ENCODE measurements around the gene NTRK1.
A peak's percentile ranks its signal among the peaks of the same experiment; 100 is the strongest.

The NTRK1 gene

DNA sequence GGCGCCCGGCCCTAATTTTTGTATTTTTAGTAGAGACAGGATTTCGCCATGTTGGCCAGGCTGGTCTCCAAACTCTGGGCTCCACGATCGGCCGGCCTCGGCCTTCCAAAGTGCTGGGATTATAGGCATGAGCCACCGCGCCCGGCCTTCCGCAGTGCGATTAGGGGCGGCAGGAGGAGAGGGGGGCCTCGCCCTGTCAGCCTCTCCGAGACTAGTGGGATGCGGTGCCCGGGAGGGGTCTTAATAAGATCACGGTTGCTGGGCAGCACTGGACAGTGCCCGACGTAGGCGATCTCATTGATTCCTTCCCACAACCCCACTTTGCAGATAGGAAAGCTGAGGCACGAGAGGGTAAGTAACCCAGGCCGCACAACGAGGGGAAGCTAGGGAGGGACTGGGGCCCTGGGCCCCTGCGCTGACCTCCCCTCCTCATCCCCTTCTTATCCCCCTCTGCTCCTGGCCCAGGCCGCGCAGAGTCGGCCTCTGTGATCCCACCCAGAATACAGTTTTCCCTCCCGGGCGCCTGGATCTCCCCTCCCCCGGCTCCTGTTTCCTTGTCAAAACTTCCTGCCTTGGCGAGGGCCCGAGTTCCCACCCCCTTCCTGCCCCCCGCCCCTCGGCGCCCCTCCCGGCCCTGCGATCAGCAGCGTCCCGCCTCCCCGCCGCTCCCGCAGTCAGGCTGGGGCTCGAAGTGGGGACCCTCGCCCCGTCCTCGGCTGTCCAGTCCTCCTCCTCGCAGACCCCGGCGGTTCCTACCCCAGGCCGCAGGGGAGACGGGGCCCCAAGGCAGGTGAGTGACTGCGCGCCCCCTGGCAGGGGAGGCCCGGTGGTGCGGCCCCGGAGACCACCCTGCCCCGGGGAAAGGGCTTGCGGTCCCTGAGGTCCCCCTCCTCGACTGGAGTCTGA lies 32.6 kb downstream of the NTRK1 start, which contains the start of gene PEAR1:
TSS of gene PEAR1 (plus strand) at position 671 of the 906 bp plus-strand sequence. CDS start 10,209 bp downstream, outside the sequence.
- Histone ChIP-seq H3K4me2 (peak within 1 kb of the TSS; percentile 22; the same call in 1 of the 2 replicates), H3K27ac (no peak within 1 kb of the TSS), H3K9ac (no peak within 1 kb of the TSS), H2AFZ (ENCODE audit: low read depth) (no peak within 1 kb of the TSS), H3K36me3 (ENCODE audit: insufficient read depth) (no peaks in the 10 kb centered on the region), H3K27me3 (ENCODE audit: insufficient read depth, low read depth) (peaks cover 87% of the 10 kb centered on the region), H3K4me3 (IDR thresholded peaks at IDR 0.05; ENCODE audit: insufficient read depth, low read depth, low read length) (peak within 1 kb of the TSS; percentile 53), H3K4me1 (ENCODE audit: low read depth, poor library complexity, severe bottlenecking) (peaks cover 6% of the 10 kb centered on the region), H4K20me1 (ENCODE audit: insufficient read depth) (no peaks in the 10 kb centered on the region), H3K79me2 (ENCODE audit: insufficient read depth, low read depth) (no peaks in the 10 kb centered on the region)
- TF ChIP-seq, protein P1, sequence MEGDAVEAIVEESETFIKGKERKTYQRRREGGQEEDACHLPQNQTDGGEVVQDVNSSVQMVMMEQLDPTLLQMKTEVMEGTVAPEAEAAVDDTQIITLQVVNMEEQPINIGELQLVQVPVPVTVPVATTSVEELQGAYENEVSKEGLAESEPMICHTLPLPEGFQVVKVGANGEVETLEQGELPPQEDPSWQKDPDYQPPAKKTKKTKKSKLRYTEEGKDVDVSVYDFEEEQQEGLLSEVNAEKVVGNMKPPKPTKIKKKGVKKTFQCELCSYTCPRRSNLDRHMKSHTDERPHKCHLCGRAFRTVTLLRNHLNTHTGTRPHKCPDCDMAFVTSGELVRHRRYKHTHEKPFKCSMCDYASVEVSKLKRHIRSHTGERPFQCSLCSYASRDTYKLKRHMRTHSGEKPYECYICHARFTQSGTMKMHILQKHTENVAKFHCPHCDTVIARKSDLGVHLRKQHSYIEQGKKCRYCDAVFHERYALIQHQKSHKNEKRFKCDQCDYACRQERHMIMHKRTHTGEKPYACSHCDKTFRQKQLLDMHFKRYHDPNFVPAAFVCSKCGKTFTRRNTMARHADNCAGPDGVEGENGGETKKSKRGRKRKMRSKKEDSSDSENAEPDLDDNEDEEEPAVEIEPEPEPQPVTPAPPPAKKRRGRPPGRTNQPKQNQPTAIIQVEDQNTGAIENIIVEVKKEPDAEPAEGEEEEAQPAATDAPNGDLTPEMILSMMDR (conservative IDR thresholded peaks at IDR 0.05; ENCODE audit: low read depth, low read length), result no peak

- H3K4me3 ChIP-seq (IDR thresholded peaks at IDR 0.05; ENCODE audit: insufficient read depth, low read depth, low read length), result no peak overlapping the region
- no peak overlapping the region for H3K27ac ChIP-seq
- H3K9ac ChIP-seq, result no peak overlapping the region
- TF ChIP-seq, protein P1 (conservative IDR thresholded peaks at IDR 0.05; ENCODE audit: low read depth, low read length), result no peak
- H3K4me1 ChIP-seq (ENCODE audit: low read depth, poor library complexity, severe bottlenecking), result peaks cover 6% of the 10 kb centered on the region
- no peaks in the 10 kb centered on the region for H3K79me2 ChIP-seq (ENCODE audit: insufficient read depth, low read depth)
- no peak overlapping the region for H2AFZ ChIP-seq (ENCODE audit: low read depth)
- H3K4me2 ChIP-seq, result no peak overlapping the region
- H3K27me3 ChIP-seq (ENCODE audit: insufficient read depth, low read depth), result peaks cover 89% of the 10 kb centered on the region
- no peaks in the 10 kb centered on the region for H4K20me1 ChIP-seq (ENCODE audit: insufficient read depth)
- H3K36me3 ChIP-seq (ENCODE audit: insufficient read depth), result no peaks in the 10 kb centered on the region
Observed at GRCh38 chr1:156894001-156894400, 33.3 kb downstream of the NTRK1 start.

GRCh38 chr1:156894711-156895454 lies 34.2 kb downstream of the NTRK1 start:
- TF ChIP-seq, protein P1 (conservative IDR thresholded peaks at IDR 0.05; ENCODE audit: low read depth, low read length), result no peak
- peaks cover 6% of the 10 kb centered on the region for H3K4me1 ChIP-seq (ENCODE audit: low read depth, poor library complexity, severe bottlenecking)
- H3K27ac ChIP-seq, result no peak overlapping the region
- no peaks in the 10 kb centered on the region for H4K20me1 ChIP-seq (ENCODE audit: insufficient read depth)
- no peak overlapping the region for H3K4me3 ChIP-seq (IDR thresholded peaks at IDR 0.05; ENCODE audit: insufficient read depth, low read depth, low read length)
- no peaks in the 10 kb centered on the region for H3K79me2 ChIP-seq (ENCODE audit: insufficient read depth, low read depth)
- H3K9ac ChIP-seq, result no peak overlapping the region
- no peak overlapping the region for H3K4me2 ChIP-seq
- H2AFZ ChIP-seq (ENCODE audit: low read depth), result no peak overlapping the region
- no peaks in the 10 kb centered on the region for H3K36me3 ChIP-seq (ENCODE audit: insufficient read depth)
- H3K27me3 ChIP-seq (ENCODE audit: insufficient read depth, low read depth), result peaks cover 93% of the 10 kb centered on the region

DNA sequence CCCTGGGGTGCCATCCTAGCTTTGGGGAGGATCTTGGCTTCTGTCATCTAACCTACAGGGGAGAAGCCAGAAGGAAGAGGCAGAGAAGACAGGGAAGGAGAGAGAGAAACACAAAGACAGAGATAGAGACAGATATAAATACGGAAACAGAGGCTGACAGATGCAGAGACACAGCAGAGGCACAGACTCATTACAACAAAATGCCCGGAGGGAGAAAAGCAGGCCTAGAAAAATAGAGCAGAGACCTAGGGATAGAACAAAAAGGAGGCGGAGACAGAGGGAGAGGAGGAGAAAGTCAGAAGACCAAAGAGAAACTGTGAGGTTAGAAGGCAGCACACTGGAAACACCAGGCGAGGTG lies 34.8 kb downstream of the NTRK1 start:
- H3K4me3 ChIP-seq (IDR thresholded peaks at IDR 0.05; ENCODE audit: insufficient read depth, low read depth, low read length), result no peak overlapping the region
- TF ChIP-seq, protein P1 (conservative IDR thresholded peaks at IDR 0.05; ENCODE audit: low read depth, low read length), result no peak
- no peaks in the 10 kb centered on the region for H3K79me2 ChIP-seq (ENCODE audit: insufficient read depth, low read depth)
- no peak overlapping the region for H2AFZ ChIP-seq (ENCODE audit: low read depth)
- H3K4me1 ChIP-seq (ENCODE audit: low read depth, poor library complexity, severe bottlenecking), result peaks cover 6% of the 10 kb centered on the region
- H3K36me3 ChIP-seq (ENCODE audit: insufficient read depth), result no peaks in the 10 kb centered on the region
- H3K4me2 ChIP-seq, result no peak overlapping the region
- peaks cover 96% of the 10 kb centered on the region for H3K27me3 ChIP-seq (ENCODE audit: insufficient read depth, low read depth)
- no peak overlapping the region for H3K9ac ChIP-seq
- H3K27ac ChIP-seq, result no peak overlapping the region
- H4K20me1 ChIP-seq (ENCODE audit: insufficient read depth), result no peaks in the 10 kb centered on the region

Data from KMS-11 (cell line).